Activated T-helper 17 cell treated with anti-CD3 and anti-CD28 coated beads, Interleukin-2, amount 50 U/mL, for 72 hours (primary cell): ENCODE measurements around the gene UBL7. TPM values are rescaled to one million over a fixed set of nuclear protein-coding genes. Genes with fewer than 3 reads are reported as not detected.

Source experiments
- ATAC-seq: fragments of 150-1000 bp; cut with Tn5 transposase; replicated peaks from 2 replicates; pipeline ENCODE4 v1.10.0; 2021; ENCODE audit warnings: mild to moderate bottlenecking, moderate library complexity
- H3K27ac Mint-ChIP-seq: one replicate; pipeline ENCODE4 v1.8.0; 2022; ENCODE audit warnings: mixed read lengths
- H3K27me3 Mint-ChIP-seq: one replicate; pipeline ENCODE4 v1.8.0; 2022; ENCODE audit warnings: mixed read lengths
- H3K36me3 Mint-ChIP-seq: one replicate; pipeline ENCODE4 v1.8.0; 2022; ENCODE audit warnings: low read depth, mild to moderate bottlenecking, mixed read lengths
- H3K4me1 Mint-ChIP-seq: one replicate; pipeline ENCODE4 v1.8.0; 2022; ENCODE audit warnings: mixed read lengths
- H3K4me3 Mint-ChIP-seq: one replicate; pipeline ENCODE4 v1.8.0; 2022; ENCODE audit warnings: mild to moderate bottlenecking, mixed read lengths
- H3K9me3 Mint-ChIP-seq: one replicate; pipeline ENCODE4 v1.8.0; 2022; ENCODE audit warnings: mixed read lengths
- total RNA-seq, 2 donors: library from RNA; stranded (reverse); gene quantifications; one replicate each; pipeline ENCODE4 v1.2.3, GENCODE V29; 2022

UBL7 gene
- total RNA-seq, 2 donors from 2014 or later: 38.0 to 52.6 TPM

- peak overlapping the region; percentile 78 for H3K27ac Mint-ChIP-seq
- no peaks in the 10 kb centered on the region for H3K27me3 Mint-ChIP-seq
- peaks cover 94% of the 10 kb centered on the region for H3K36me3 Mint-ChIP-seq
- H3K4me1 Mint-ChIP-seq: peaks cover 6% of the 10 kb centered on the region
- H3K4me3 Mint-ChIP-seq: peak overlapping the region; percentile 17
- no peaks in the 10 kb centered on the region for H3K9me3 Mint-ChIP-seq
- peak; percentile 63 for ATAC-seq
Observed at GRCh38 chr15:74453925-74454763, 6.8 kb downstream of the UBL7 start.

GRCh38 chr15:74451861-74452835, 8.8 kb downstream of the UBL7 start:
- peaks cover 95% of the 10 kb centered on the region for H3K36me3 Mint-ChIP-seq
- no peaks in the 10 kb centered on the region for H3K27me3 Mint-ChIP-seq
- peak overlapping the region; percentile 56 for H3K27ac Mint-ChIP-seq
- no peaks in the 10 kb centered on the region for H3K9me3 Mint-ChIP-seq
- ATAC-seq: no peak
- H3K4me1 Mint-ChIP-seq: peaks cover 6% of the 10 kb centered on the region
- no peak overlapping the region for H3K4me3 Mint-ChIP-seq

GRCh38 chr15:74451322-74451721, 9.6 kb downstream of the UBL7 start:
- H3K36me3 Mint-ChIP-seq: peaks cover 95% of the 10 kb centered on the region
- no peak for ATAC-seq
- H3K27me3 Mint-ChIP-seq: no peaks in the 10 kb centered on the region
- peak overlapping the region; percentile 56 for H3K27ac Mint-ChIP-seq
- no peaks in the 10 kb centered on the region for H3K9me3 Mint-ChIP-seq
- no peak overlapping the region for H3K4me3 Mint-ChIP-seq
- peaks cover 6% of the 10 kb centered on the region for H3K4me1 Mint-ChIP-seq

- Mint-ChIP-seq H3K27me3 (no peaks in the 10 kb centered on the region), H3K4me3 (no peak overlapping the region), H3K9me3 (no peaks in the 10 kb centered on the region), H3K4me1 (peaks cover 5% of the 10 kb centered on the region), H3K36me3 (peaks cover 95% of the 10 kb centered on the region), H3K27ac (no peak overlapping the region)
- no peak for ATAC-seq
Observed at GRCh38 chr15:74449643-74450205, 11.2 kb downstream of the UBL7 start.

GRCh38 chr15:74449095-74449494, 11.9 kb downstream of the UBL7 start:
- Mint-ChIP-seq H3K36me3 (peaks cover 94% of the 10 kb centered on the region), H3K27ac (no peak overlapping the region), H3K9me3 (no peaks in the 10 kb centered on the region), H3K27me3 (no peaks in the 10 kb centered on the region), H3K4me1 (no peaks in the 10 kb centered on the region), H3K4me3 (no peak overlapping the region)
- ATAC-seq: no peak

- peaks cover 64% of the 10 kb centered on the region for H3K36me3 Mint-ChIP-seq
- H3K27ac Mint-ChIP-seq: no peak overlapping the region
- no peaks in the 10 kb centered on the region for H3K9me3 Mint-ChIP-seq
- H3K27me3 Mint-ChIP-seq: no peaks in the 10 kb centered on the region
- no peak overlapping the region for H3K4me3 Mint-ChIP-seq
- ATAC-seq: no peak
- no peaks in the 10 kb centered on the region for H3K4me1 Mint-ChIP-seq
Observed at GRCh38 chr15:74445816-74446763, 14.9 kb downstream of the UBL7 start.

GRCh38 chr15:74444106-74445062, 16.6 kb downstream of the UBL7 start:
- no peaks in the 10 kb centered on the region for H3K9me3 Mint-ChIP-seq
- H3K36me3 Mint-ChIP-seq: peaks cover 47% of the 10 kb centered on the region
- no peak overlapping the region for H3K4me3 Mint-ChIP-seq
- ATAC-seq: no peak
- H3K4me1 Mint-ChIP-seq: no peaks in the 10 kb centered on the region
- no peaks in the 10 kb centered on the region for H3K27me3 Mint-ChIP-seq
- H3K27ac Mint-ChIP-seq: no peak overlapping the region

GRCh38 chr15:74443100-74443909, 17.7 kb downstream of the UBL7 start:
- no peaks in the 10 kb centered on the region for H3K9me3 Mint-ChIP-seq
- peaks cover 6% of the 10 kb centered on the region for H3K4me1 Mint-ChIP-seq
- peaks cover 36% of the 10 kb centered on the region for H3K36me3 Mint-ChIP-seq
- peak overlapping the region; percentile 15 for H3K27ac Mint-ChIP-seq
- H3K4me3 Mint-ChIP-seq: no peak overlapping the region
- no peaks in the 10 kb centered on the region for H3K27me3 Mint-ChIP-seq
- ATAC-seq: no peak

GRCh38 chr15:74442604-74443003, 18.4 kb downstream of the UBL7 start:
- Mint-ChIP-seq H3K36me3 (peaks cover 29% of the 10 kb centered on the region), H3K27me3 (no peaks in the 10 kb centered on the region), H3K4me1 (peaks cover 8% of the 10 kb centered on the region), H3K4me3 (no peak overlapping the region), H3K9me3 (no peaks in the 10 kb centered on the region), H3K27ac (peak overlapping the region; percentile 15)
- ATAC-seq: no peak

GRCh38 chr15:74442063-74442462, 18.9 kb downstream of the UBL7 start:
- Mint-ChIP-seq H3K27ac (peak overlapping the region; percentile 15), H3K4me3 (no peak overlapping the region), H3K9me3 (no peaks in the 10 kb centered on the region), H3K36me3 (peaks cover 28% of the 10 kb centered on the region), H3K27me3 (no peaks in the 10 kb centered on the region), H3K4me1 (peaks cover 8% of the 10 kb centered on the region)
- no peak for ATAC-seq

GRCh38 chr15:74441248-74441941, 19.6 kb downstream of the UBL7 start:
- Mint-ChIP-seq H3K27ac (peak overlapping the region; percentile 17), H3K9me3 (no peaks in the 10 kb centered on the region), H3K36me3 (peaks cover 21% of the 10 kb centered on the region), H3K27me3 (no peaks in the 10 kb centered on the region), H3K4me3 (no peak overlapping the region), H3K4me1 (peaks cover 8% of the 10 kb centered on the region)
- ATAC-seq: no peak
